ENCODE results near the gene KIF18B.
A peak's percentile ranks its signal among the peaks of the same experiment; 100 is the strongest.

Gene KIF18B

DNA sequence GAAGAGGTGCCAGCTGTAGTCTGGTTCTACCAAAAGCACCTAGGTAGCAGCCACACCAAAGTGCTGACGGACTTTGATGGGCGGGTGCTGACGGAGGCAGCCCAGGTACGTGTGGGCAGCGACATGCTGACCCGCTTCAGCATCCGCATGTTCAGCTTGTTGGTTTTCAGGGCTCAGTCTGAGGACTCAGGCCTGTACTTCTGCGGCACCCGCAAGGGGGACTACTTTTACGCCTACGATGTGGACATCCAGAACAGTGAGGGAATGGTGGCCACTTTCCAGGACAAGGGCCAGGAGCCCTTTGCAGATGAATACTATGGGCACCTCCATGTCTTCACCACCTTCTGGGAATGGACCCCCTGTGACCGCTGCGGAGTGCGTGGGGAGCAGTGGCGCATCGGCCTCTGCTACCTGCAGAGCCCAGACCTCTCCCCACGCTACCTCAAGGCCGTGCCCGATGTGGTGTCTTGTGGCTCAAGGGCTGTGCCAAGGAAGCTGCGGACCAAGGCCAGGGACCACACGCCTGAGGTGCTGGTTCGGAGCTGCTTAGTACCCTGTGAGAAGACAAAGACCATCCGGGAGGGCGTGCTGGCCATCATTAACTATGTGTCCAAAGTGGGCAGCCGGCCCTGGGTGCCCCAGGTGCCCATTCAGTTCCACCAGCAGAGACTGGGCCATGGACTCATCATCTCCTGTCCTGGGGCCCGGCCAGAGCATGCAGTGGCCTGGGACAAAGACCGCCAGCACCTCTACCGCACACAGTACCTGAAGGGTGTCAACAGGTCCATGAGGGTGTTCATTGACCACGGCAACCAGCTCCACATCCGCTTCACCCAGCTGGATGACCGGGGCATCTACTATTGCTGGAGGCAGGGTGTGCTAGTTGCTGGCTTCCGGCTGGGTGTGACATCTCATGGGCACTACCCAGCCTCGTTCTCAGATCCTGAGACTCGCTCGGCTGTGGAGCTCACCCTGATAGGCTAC is 43.3 kb downstream of the KIF18B start:
- no peak for DNase-seq

DNA sequence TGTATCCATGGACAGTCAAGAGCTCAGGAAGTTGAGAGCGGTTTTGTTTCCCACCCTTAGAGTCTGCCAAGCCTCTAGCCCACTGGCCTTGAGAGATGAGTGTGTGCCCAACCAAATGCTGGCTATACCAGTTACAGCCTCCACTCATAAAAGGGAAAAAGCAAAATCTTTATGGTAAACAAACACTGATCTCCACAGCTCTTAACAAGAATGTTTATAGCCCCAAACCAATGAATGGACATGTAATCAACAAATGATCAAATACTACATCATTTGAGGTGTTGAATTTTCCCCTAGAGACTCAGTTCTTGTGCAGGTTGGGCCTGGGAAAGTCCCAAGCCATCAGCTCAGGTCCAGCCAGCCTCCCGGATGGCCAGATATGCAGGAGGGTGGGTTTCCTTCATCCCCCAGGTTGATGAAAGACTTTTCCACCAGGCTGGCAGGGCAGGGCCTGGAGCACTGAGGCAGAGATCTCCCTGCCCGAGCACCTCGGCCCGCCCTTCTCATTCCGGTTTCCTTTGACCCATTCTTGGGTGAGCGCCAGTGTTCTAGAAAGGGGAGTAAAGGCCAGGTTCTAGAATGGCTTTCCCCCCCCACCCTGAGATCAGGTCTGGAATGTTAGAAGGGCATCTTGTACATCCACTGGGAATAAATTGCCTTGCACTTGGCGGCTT is 44.4 kb downstream of the KIF18B start:
- DNase-seq: no peak

DNA sequence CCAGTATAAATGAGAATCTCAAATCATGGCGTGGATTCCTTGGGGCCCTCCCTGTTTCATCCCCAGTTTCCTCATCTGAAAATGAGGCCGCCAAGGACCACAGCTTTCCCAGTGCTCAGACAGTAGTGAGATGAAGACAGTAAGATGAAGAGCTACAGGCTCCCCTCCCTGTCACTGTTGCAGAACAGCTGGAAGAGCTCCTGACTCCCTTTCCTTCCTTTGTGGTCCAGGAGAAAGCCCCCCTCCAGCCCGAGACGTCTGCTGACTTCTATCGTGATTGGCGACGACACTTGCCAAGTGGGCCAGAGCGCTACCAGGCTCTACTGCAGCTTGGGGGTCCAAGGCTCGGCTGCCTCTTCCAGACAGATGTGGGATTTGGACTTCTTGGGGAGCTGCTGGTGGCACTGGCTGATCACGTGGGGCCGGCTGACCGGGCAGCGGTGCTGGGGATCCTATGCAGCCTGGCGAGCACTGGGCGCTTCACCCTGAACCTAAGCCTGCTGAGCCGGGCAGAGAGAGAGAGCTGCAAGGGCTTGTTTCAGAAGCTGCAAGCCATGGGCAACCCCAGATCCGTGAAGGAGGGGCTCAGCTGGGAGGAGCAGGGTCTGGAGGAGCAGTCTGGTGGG is 45.3 kb downstream of the KIF18B start:
- DNase-seq: no peak

DNA sequence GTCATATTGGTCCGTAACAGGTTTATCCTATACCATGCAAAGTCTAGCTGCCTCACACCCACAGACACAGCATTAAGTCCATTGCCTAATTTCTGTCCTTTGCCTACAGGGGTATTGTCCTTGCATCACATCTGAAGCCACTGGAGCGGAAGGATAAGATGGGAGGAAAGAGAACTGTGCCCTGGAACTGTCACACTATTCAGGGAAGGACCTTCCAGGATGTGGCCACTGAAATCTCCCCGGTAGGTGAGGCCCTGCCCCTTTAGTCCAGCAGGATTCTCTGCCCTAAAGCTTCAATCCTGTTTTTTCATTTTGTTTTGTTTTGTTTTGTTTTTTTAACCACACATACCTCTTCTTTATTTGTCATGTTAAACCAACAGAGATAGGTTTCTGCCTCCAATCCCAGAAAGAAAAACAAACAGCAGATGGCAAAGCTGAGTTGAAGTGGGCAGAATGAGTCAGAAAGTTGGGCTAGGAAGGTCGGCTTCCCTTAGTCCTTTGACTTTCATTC is 46.1 kb downstream of the KIF18B start:
- no peak for DNase-seq

DNA sequence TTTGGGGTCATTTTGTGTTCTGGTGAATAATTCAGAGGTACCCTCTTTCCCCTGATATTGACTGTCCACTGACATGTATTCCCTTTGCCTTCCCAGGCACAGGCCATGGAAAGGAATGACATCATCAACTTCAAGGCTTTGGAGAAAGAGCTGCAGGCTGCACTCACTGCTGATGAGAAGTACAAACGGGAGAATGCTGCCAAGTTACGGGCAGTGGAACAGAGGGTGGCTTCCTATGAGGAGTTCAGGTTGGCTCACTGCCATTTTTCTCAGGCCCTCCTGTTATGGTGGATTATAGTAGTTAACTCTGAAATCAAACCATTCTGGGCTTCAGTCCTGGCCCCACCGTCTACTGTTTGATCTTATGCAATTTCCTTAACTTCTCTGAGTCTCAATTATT is 46.7 kb downstream of the KIF18B start:
- DNase-seq: peak; percentile 74

DNA sequence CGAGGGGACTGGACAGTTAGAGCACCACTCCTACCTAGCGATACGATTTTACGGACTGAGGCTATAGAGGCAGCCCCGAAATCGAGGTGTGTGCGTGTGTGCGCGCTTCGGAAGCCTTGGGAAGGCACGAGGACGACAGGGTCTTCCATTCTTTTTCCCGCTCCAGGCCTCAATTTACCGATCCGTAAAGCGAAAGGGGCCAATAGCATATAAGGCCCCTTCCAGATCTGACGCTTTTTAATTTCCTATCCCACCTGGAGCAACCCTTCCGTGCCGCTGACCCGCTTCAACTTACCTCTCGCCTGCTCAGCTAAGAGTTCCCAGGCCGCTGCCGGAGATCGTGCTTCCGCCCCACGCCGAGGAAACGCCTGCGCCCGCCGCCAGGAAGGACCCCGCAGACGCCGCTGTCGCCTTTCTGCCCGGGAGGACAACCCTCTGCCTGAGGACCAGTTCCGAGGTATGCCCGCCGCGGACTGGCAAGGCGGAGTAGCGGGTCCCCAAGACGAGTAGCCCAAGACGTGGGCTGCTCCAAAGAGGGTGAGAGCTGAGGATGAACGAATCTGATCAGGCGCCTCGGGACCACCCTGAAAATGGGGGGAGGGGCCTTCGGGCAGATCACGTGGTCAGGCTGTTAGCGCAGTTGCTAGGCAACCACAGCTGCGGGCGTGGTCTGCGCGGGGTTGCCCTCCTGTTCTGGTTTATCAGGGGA is 48.3 kb downstream of the KIF18B start, which contains the start of gene EFTUD2:
EFTUD2 (minus strand) TSS at position 372 of the 709 bp plus-strand sequence. CDS start 4,924 bp downstream, outside the sequence.
- DNase-seq: peak; percentile 90

DNA sequence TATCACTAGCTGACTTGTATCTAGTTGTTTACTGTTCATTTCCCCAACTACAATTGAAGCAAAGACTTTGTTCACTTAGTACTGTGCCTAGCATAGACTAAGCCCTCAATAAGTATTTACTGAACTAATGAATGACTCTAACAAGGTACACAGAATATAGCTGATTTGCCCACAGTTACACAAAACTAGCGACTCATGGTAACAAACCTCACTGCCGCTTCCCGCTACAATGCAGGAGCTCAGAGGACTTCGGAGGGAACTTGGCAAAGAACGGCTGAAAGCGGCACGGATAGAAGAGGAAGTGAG is 48.9 kb downstream of the KIF18B start:
- peak; percentile 49 for DNase-seq

DNA sequence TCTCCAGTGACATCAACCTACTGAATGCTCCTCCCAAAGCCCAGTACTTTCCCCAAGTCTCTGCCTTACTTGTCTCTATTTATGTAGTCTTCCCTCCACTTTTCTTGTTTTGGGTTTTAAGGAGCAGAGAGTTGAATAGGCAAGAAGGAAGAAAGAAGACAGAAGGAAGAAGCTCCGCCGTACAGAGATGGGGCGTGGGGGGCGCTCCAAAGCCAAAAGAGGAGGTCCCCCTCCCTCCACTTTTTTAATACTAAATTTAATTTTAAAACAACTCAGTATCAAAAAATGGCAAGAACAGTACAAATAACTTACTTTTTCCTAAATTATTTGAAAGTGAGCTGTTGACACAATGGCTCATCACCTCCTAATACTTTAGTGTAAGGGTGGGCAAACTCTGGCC is 52.9 kb downstream of the KIF18B start:
- no peak for DNase-seq

DNA sequence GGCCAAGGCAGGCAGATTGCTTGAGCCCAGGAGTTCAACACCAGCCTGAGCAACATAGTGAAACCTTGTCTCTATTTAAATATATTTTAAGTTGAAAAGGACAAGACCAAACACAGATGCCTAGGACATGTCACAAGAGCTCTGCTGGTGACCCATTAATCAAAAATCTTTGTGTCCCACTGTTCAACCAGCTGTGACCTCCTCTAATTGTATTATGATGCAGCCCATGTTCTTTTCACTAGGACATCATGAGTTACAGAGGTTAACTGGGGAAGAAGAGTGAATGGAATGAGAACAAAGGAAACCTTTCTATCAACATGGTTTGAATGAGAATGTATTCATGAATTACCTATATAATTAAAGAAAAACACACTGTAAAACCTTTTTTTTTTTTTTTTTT is 55.3 kb downstream of the KIF18B start:
- DNase-seq: no peak

DNA sequence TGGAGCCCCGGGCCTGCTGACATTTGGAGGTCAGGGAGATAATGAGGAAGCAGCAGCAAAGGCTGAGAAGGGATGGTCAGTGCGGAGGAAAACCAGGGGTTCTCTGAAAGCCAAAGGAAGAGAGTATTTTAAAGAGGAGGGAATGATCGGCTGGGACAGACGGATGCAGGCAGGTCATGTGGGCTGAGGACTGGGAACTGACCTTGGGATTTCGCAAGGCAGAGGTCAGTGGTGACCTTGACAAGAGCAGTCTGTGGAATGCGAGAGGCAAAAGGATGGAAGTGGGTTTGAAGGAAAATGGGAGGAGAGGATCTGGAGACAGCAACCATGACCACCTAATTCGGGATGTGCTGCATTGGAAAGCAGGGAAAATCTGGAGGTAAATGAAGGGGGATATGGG is 58.6 kb downstream of the KIF18B start:
- DNase-seq: no peak

DNA sequence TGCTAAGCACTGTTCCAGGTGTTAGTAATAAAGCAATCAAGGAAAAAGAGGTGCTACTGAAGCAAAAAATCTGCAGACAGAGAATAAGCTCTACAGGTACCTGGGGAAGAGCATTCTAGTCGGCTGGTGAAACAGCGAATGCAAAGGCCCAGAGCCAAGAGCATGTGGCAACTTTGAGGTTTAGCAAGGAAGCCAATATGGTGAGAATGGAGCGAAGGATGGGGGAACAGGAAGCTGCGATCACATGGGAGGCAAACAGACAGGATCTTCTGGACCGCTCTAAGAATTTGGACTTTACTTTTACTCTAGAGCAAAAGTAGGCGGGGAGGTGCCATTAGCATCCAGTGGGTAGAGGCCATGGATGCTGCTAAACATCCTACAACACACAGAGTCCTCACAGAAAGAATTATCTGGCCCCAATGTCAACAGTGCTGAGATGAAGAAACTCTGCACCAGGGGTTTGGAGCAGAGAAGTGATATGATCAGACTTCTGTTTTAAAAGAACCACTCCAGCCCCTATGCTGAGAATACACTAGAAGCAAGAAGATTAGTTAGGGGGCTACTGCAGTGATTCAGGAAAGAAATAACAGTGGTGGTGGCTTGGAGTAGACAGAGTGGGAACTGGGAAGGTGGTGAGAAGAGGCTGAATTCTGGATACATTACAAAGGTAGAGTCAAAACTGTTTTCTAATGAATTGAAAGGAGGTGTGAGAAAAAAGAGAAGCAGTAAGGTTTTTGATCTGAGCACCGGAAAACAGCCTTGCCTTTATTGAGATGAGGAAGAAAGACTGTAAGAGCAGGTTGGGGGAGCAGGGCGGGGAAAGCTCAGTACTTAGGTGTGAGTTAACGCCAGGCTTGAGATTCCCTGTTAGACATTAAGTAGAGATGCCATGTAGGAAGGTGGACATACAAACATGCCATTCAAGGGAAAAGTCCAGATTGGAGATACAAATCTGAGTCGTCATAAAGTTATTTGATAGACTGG is 59.3 kb downstream of the KIF18B start:
- DNase-seq: no peak

DNA sequence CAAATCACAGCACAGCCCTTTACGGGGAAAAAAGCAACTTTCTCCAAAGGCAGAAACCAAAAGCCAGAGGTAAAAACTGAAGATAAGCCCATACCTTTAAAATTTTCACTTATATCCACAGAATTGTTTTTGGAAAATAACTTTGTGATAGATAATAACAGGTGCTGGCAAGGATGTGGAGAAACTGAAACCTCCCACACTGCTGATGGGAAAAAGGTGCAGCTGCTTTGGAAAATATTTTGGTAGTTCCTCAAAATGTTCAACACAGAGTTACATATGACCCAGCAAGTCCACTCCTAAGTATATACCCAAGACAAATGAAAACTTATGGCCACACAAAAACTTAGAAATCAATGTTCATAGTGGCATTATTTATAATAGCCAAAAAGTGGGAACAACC is 60.6 kb downstream of the KIF18B start:
- no peak for DNase-seq

DNA sequence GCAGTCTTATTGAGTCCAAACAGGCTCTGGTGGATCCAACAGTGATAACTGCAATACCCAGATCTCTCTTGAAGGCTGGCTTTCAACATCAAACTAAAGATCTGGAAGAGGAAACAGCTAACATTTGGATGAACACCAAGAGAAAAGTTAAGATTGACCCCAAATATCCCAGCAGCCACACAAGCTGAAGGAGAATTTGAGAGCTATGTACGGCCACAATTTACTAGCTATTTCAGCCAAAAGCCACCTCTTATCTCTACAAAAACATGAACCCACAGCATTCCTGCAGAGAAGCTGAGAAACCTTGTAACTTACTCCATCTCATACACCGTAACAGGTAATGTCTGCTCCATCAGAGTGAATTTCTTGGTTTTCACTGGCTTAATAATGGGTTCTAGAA is 62.6 kb downstream of the KIF18B start:
- no peak for DNase-seq

DNA sequence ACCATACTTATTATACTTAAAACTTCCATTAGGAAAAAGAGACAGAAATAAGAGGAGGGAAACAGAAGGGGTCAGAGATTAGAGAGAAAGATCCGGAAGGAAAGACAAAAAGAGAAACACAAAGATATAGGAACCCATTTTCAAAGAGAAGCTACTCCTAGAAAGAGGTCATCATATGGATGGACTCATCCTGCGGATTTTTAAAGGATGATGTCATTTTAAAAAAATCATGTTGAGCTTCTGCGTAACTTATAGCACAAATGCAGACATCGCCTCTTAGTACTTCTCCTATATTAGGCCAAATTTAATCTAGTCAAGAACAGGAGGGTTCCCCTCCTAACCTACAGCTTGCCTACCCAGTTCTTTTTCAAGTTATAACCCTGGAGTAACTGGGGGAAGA is 66.4 kb downstream of the KIF18B start:
- no peak for DNase-seq

DNA sequence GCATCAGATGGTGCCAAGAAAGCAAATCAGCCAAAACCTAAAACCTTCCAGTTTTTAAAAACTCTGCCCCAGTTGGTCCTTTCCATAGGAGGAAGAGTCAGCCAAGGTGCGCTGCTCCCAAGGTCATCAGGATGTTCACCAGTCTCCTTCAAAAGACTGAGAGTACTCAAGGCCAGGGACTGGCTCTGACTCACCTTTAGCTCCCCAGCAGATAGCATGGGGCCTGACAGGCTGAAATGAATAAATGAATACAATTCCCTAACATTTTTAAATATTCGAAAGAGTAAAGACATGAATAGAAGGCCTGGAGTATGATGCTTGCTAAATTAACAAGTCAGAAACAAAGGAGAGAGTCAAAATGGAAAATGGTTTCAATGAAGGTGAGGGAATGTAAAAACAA is 67.5 kb downstream of the KIF18B start:
- DNase-seq: no peak

DNA sequence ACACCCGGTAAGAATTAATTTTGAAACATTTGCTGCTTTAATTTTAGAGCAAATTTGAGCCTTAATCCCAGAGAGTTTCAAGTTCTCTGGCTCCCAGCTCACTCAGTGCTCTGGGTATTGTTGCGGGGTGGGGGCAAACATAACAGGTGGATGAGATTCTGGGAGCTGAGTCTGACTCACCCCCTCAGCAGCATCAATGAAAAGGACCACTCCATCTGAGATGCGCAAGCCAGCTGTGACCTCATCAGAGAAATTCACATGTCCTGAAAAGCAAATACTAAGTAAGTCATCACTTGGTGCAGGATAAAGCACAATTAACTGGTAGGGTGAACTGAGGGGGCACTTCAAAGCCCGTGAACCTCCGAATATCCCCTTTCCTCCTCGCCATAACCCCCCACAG is 68.2 kb downstream of the KIF18B start:
- no peak for DNase-seq

DNA sequence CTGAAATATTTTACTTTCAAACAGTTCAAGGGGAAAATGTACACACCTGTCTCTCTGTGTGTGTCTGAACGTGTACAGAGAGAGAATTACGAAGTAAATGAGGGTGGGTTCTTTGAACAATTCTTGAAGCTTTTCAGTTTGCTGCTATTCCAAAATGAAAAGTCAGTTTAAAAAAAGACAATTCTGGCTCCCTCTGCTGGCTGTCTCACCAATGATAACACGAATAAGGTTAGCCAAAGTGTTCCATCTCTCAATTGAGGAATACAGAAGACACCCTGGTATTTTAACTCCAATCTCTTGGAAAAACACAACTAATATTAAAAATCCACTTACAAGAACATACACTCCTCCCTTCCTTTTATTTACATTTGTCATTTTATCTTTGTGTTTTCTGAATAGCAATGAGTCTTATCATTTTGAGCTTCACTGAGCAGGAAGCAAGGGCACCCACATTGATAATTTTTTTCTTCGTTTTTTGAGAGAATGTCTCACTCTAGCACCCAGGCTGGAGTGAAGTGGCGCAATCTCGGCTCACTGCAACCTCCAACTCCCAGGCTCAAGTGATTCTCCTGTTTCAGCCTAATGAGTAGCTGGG is 68.8 kb downstream of the KIF18B start:
- peak; percentile 39 for DNase-seq

DNA sequence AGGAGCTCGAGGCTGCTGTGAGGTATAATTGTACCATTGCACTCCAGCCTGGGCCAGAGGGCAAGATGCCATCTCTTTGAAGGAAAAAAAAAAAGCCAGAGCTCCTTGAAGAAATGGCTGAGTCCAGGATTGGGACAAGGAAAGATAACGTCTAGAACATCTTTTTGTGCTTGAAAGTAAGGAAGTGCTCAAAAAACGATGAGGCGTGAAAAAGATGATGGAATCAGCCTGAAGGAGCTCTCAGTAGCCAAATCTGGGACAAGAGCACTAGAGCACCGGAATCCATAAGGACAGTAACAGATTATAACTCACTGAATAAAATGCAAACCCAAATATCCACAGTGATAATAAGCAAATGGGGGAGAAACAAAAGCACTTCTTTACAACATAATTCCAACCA is 70.5 kb downstream of the KIF18B start:
- DNase-seq: no peak

DNA sequence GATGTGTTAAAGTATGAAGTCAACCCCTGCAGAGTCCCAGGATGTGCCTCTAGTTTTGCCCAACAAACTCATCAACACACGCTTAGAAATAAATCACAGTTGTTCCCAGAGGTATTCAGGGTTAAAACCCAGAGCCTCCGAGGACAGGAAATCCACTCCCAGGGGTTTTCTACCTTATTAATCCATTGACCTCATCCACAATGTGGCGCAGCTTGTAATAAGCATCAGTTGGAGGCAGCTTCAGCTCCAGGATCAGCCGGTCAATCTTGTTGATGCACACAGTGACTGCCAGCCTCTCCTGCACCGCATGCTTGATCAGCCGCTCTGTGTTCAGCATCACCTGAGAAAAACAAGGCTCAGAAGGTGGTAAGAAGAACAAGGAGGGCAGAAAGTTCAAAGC is 71.8 kb downstream of the KIF18B start:
- no peak for DNase-seq
